Activated naive CD8-positive, alpha-beta T cell (primary cell): ENCODE data around the gene FAM219A.
A peak's percentile ranks its signal among the peaks of the same experiment; 100 is the strongest.

Experiments
- H3K27ac Mint-ChIP-seq: one replicate; pipeline ENCODE4 v1.8.0; 2021; ENCODE audit warnings: mixed read lengths
- H3K27me3 Mint-ChIP-seq: one replicate; pipeline ENCODE4 v1.8.0; 2021; ENCODE audit warnings: mixed read lengths
- H3K36me3 Mint-ChIP-seq: one replicate; pipeline ENCODE4 v1.8.0; 2021; ENCODE audit warnings: mixed read lengths
- H3K4me1 Mint-ChIP-seq: one replicate; pipeline ENCODE4 v1.8.0; 2021; ENCODE audit warnings: low read depth, mixed read lengths
- H3K4me3 Mint-ChIP-seq: one replicate; pipeline ENCODE4 v1.8.0; 2021; ENCODE audit warnings: mild to moderate bottlenecking, mixed read lengths
- H3K9me3 Mint-ChIP-seq: one replicate; pipeline ENCODE4 v1.8.0; 2021; ENCODE audit warnings: low read depth, mixed read lengths

The FAM219A gene

GRCh38 chr9:34463098-34463900 lies 4.9 kb upstream of the FAM219A start:
- Mint-ChIP-seq H3K9me3 (no peaks in the 10 kb centered on the region), H3K4me3 (no peak overlapping the region), H3K27ac (no peak overlapping the region), H3K4me1 (peaks cover 12% of the 10 kb centered on the region), H3K36me3 (no peaks in the 10 kb centered on the region), H3K27me3 (no peaks in the 10 kb centered on the region)

- Mint-ChIP-seq H3K4me3 (no peak overlapping the region), H3K36me3 (peaks cover under 1% of the 10 kb centered on the region), H3K27ac (no peak overlapping the region), H3K9me3 (no peaks in the 10 kb centered on the region), H3K27me3 (no peaks in the 10 kb centered on the region), H3K4me1 (peaks cover 33% of the 10 kb centered on the region)
These were observed 1.6 kb upstream of the FAM219A start for GRCh38 chr9:34459941-34460340.

- peak overlapping the region; percentile 50 for H3K27ac Mint-ChIP-seq
- no peaks in the 10 kb centered on the region for H3K9me3 Mint-ChIP-seq
- peaks cover 2% of the 10 kb centered on the region for H3K36me3 Mint-ChIP-seq
- peak overlapping the region; percentile 88 for H3K4me3 Mint-ChIP-seq
- H3K4me1 Mint-ChIP-seq: peaks cover 39% of the 10 kb centered on the region
- H3K27me3 Mint-ChIP-seq: no peaks in the 10 kb centered on the region
These were observed 986 bp upstream of the FAM219A start for GRCh38 chr9:34459356-34459755.

GRCh38 chr9:34458959-34459340 lies 580 bp upstream of the FAM219A start:
- Mint-ChIP-seq H3K9me3 (no peaks in the 10 kb centered on the region), H3K4me3 (peak overlapping the region; percentile 88), H3K27ac (peak overlapping the region; percentile 50), H3K36me3 (peaks cover 2% of the 10 kb centered on the region), H3K27me3 (no peaks in the 10 kb centered on the region), H3K4me1 (peaks cover 39% of the 10 kb centered on the region)

GRCh38 chr9:34457266-34458012 lies 931 bp downstream of the FAM219A start:
- Mint-ChIP-seq H3K27me3 (no peaks in the 10 kb centered on the region), H3K4me1 (peaks cover 41% of the 10 kb centered on the region), H3K9me3 (no peaks in the 10 kb centered on the region), H3K27ac (peak overlapping the region; percentile 50), H3K36me3 (peaks cover 3% of the 10 kb centered on the region), H3K4me3 (peak overlapping the region; percentile 93)

- no peaks in the 10 kb centered on the region for H3K9me3 Mint-ChIP-seq
- peaks cover 5% of the 10 kb centered on the region for H3K36me3 Mint-ChIP-seq
- no peak overlapping the region for H3K27ac Mint-ChIP-seq
- H3K4me3 Mint-ChIP-seq: peak overlapping the region; percentile 93
- peaks cover 44% of the 10 kb centered on the region for H3K4me1 Mint-ChIP-seq
- no peaks in the 10 kb centered on the region for H3K27me3 Mint-ChIP-seq
These were observed 1.6 kb downstream of the FAM219A start for GRCh38 chr9:34456746-34457145.

GRCh38 chr9:34456151-34456550 lies 2.2 kb downstream of the FAM219A start:
- Mint-ChIP-seq H3K27ac (no peak overlapping the region), H3K36me3 (peaks cover 5% of the 10 kb centered on the region), H3K9me3 (no peaks in the 10 kb centered on the region), H3K4me3 (peak overlapping the region; percentile 93), H3K27me3 (no peaks in the 10 kb centered on the region), H3K4me1 (peaks cover 46% of the 10 kb centered on the region)

GRCh38 chr9:34454571-34455065 lies 3.8 kb downstream of the FAM219A start:
- Mint-ChIP-seq H3K4me1 (peaks cover 43% of the 10 kb centered on the region), H3K36me3 (peaks cover 5% of the 10 kb centered on the region)

GRCh38 chr9:34452568-34452967 lies 5.8 kb downstream of the FAM219A start:
- no peak overlapping the region for H3K27ac Mint-ChIP-seq
- H3K36me3 Mint-ChIP-seq: peaks cover 5% of the 10 kb centered on the region

More at GRCh38 chr9:34454571-34455065, 3.8 kb downstream of the FAM219A start:
- no peaks in the 10 kb centered on the region for H3K9me3 Mint-ChIP-seq
- no peaks in the 10 kb centered on the region for H3K27me3 Mint-ChIP-seq
- no peak overlapping the region for H3K4me3 Mint-ChIP-seq
- no peak overlapping the region for H3K27ac Mint-ChIP-seq

GRCh38 chr9:34451545-34451944 lies 6.8 kb downstream of the FAM219A start:
- peaks cover 5% of the 10 kb centered on the region for H3K36me3 Mint-ChIP-seq
- no peaks in the 10 kb centered on the region for H3K27me3 Mint-ChIP-seq
- no peak overlapping the region for H3K27ac Mint-ChIP-seq
- peaks cover 22% of the 10 kb centered on the region for H3K4me1 Mint-ChIP-seq
- no peak overlapping the region for H3K4me3 Mint-ChIP-seq
- H3K9me3 Mint-ChIP-seq: no peaks in the 10 kb centered on the region

More at GRCh38 chr9:34452568-34452967, 5.8 kb downstream of the FAM219A start:
- Mint-ChIP-seq H3K4me1 (peaks cover 32% of the 10 kb centered on the region), H3K4me3 (no peak overlapping the region), H3K27me3 (no peaks in the 10 kb centered on the region), H3K9me3 (no peaks in the 10 kb centered on the region)

GRCh38 chr9:34451135-34451534 lies 7.2 kb downstream of the FAM219A start:
- no peak overlapping the region for H3K27ac Mint-ChIP-seq
- no peak overlapping the region for H3K4me3 Mint-ChIP-seq
- no peaks in the 10 kb centered on the region for H3K9me3 Mint-ChIP-seq
- H3K36me3 Mint-ChIP-seq: peaks cover 5% of the 10 kb centered on the region
- no peaks in the 10 kb centered on the region for H3K27me3 Mint-ChIP-seq
- peaks cover 18% of the 10 kb centered on the region for H3K4me1 Mint-ChIP-seq

- H3K36me3 Mint-ChIP-seq: peaks cover 5% of the 10 kb centered on the region
- H3K27me3 Mint-ChIP-seq: no peaks in the 10 kb centered on the region
- no peak overlapping the region for H3K4me3 Mint-ChIP-seq
- H3K27ac Mint-ChIP-seq: no peak overlapping the region
- no peaks in the 10 kb centered on the region for H3K9me3 Mint-ChIP-seq
- peaks cover 16% of the 10 kb centered on the region for H3K4me1 Mint-ChIP-seq
These were observed 7.7 kb downstream of the FAM219A start for GRCh38 chr9:34450644-34451043.

- H3K27me3 Mint-ChIP-seq: no peaks in the 10 kb centered on the region
- H3K27ac Mint-ChIP-seq: no peak overlapping the region
- no peak overlapping the region for H3K4me3 Mint-ChIP-seq
- peaks cover 2% of the 10 kb centered on the region for H3K36me3 Mint-ChIP-seq
- H3K9me3 Mint-ChIP-seq: no peaks in the 10 kb centered on the region
- peaks cover 6% of the 10 kb centered on the region for H3K4me1 Mint-ChIP-seq
These were observed 11.4 kb downstream of the FAM219A start for GRCh38 chr9:34446951-34447350.

GRCh38 chr9:34446468-34446891 lies 11.9 kb downstream of the FAM219A start:
- H3K36me3 Mint-ChIP-seq: peaks cover 2% of the 10 kb centered on the region
- H3K27ac Mint-ChIP-seq: no peak overlapping the region
- no peak overlapping the region for H3K4me3 Mint-ChIP-seq
- H3K4me1 Mint-ChIP-seq: peaks cover 5% of the 10 kb centered on the region
- no peaks in the 10 kb centered on the region for H3K27me3 Mint-ChIP-seq
- no peaks in the 10 kb centered on the region for H3K9me3 Mint-ChIP-seq

GRCh38 chr9:34443976-34444375 lies 14.4 kb downstream of the FAM219A start:
- H3K27ac Mint-ChIP-seq: no peak overlapping the region

More at GRCh38 chr9:34443976-34444375, 14.4 kb downstream of the FAM219A start:
- Mint-ChIP-seq H3K36me3 (peaks cover 2% of the 10 kb centered on the region), H3K4me3 (no peak overlapping the region), H3K27me3 (no peaks in the 10 kb centered on the region), H3K4me1 (peaks cover 15% of the 10 kb centered on the region), H3K9me3 (no peaks in the 10 kb centered on the region)
